GM19351 (cell line): ENCODE data around the gene MED8.
"Not testable (repeated sequence)": the region's sequence is repeated elsewhere in the genome, so short reads cannot be mapped to it uniquely, and the experiment has no call there.

Experiments
- ATAC-seq: cut with Tn5 transposase; IDR thresholded peaks from one replicate; pipeline ENCODE4 v1.9.1; 2021; ENCODE audit warnings: mild to moderate bottlenecking, moderate library complexity; ENCODE audit not compliant: unreplicated experiment

The MED8 gene

DNA sequence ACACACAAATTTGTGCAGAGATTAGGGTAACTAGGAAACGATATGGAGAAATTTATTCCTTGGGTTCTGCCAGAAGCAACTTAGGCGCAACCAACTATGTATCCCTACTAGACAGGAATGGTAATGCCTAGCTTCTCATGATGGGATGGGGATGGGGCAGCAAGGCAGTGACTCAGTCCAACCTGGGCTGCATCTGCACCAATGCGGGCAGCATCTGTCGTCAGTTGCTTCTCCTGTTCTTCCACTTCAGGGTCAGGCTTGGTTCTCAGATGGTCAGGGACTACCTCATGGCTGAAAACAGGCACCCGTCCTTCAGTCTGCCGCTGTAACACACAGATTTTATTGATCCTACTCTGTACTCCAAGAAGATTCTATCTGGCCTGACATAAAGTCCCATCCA lies 2.9 kb downstream of the MED8 start:
- ATAC-seq = no peak

DNA sequence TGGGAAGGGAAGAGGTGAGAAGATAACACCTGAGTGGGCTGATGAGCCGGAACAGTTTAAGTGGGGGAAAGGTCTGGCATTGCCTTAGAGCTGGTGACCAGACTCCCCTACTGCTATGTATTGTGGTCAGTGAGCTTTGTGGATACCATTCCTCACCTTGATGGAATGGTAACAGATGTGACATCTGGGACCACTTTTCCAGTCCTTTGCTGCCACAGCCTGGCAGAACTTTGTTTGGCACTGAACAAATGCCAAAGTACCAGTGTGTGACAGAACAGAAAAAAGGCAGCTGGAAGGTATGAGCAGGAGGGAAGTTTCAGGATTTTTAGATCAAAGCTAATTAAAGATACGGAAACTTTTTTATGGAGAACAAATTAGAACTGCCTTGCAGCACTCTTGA lies 6.2 kb downstream of the MED8 start:
- ATAC-seq = no peak

DNA sequence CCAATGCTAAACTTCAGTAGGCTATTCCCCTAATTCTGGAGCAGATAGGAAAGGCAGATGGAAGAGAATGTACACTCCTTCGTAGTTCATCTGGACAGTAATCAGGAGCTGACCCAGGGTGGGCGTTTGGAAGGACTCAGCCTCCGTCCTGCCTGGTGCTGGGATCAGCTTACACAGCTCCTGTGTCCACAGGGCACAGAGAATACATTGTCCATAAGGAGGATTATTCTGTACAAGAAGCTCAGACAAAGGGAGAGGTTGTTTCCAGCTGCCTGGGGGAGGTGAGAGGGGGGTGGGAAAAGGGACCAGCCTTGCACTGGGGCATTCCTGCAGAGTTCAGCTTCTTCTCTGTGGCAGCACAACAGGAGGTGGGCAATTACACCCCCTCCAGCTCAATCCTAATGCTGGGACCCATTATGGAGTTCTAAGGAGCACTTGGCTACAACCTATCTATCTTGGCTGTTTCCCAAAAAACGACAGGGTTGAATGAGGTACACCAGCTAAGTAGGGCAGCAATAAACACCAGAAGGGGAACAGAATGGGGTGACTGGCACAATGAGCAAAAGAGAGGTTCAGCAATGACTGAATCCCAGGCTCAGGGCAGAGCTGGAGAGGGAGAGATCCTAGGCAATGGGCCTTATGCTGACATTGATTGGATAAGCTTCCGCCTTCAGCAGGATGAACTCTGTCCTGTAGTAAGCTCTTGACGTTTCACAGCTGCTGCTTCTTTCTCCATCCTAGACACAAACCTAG lies 7.4 kb downstream of the MED8 start:
- ATAC-seq = no peak

DNA sequence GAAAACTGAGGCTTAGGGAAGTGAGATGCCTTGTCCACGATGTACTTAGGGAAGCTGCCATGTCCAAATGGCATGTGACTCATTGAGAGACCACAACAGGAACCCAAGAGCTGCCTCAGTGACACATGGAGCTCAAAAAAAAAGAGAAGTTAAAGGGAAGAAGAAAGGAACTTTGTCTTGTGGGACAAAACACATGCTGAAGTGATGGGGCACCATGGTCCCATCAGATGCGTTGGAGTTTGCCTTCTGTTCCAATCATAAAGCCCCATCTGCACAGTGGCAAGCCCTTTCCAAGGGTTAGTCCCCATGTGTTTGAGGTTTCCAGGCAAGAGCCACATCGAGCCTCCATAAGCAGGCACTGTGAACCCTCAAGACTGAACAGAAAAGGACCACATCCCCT lies 8.0 kb downstream of the MED8 start:
- ATAC-seq = no peak

DNA sequence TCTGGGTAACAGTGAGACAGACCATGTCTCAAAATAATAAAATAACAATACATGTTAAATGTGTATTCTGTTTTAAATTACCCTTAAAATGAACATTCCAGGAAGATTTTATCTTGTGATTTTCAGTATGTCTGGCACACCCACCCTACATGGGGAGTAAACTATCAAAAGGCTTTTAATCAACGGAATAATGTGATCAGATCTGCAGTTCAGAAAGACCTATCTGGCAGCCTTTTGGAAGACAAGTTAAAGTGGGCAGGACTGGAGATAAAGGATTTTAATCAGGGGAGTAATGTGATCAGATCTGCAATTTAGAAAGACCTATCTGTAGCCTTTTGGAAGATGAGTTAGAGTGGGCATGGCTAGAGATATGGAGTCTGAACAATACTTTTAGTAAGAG lies 10.1 kb downstream of the MED8 start:
- ATAC-seq = no peak

DNA sequence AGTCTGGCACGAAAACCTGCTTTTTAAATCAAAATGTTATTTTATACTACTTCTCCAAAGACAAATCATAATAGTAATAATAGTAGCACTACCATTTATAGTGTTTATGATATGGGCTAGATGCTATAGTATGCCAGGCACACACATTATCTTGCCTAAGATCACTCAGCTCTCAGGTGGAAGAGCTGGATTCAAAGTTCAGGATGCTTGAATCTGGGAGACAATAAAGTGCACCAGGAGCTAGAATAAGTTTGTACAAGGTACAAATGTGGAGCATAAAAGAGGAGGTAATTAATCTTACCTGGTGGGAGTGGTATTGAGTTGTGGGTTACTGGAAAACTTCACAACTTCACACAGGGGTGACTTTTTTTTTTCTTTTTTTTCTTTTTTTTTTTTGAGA lies 11.8 kb downstream of the MED8 start:
- no peak for ATAC-seq

DNA sequence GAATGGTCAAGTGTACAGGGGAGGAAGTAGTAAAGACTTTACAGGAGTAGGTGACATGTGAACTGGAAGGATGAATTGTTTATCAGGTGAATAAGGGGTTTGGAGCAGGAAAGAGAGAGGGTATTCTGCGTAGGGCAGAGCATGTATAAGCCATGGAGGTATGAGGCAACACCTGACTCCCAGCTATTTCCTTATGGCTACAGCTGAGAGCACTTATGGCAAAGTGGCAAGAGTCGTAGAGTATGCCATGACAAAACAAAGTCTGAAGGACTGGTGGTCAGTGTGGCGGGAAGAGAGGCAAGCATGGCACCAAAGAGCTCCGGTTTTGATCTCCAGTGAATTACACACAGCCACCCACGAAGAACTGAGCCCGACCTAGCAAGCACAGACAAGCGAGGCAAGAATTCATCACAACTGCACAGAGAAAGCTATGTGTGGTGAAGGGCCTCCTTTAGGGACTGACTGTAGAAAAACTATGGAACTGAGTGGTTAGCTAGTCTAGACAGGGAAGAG lies 12.8 kb downstream of the MED8 start:
- no peak for ATAC-seq

DNA sequence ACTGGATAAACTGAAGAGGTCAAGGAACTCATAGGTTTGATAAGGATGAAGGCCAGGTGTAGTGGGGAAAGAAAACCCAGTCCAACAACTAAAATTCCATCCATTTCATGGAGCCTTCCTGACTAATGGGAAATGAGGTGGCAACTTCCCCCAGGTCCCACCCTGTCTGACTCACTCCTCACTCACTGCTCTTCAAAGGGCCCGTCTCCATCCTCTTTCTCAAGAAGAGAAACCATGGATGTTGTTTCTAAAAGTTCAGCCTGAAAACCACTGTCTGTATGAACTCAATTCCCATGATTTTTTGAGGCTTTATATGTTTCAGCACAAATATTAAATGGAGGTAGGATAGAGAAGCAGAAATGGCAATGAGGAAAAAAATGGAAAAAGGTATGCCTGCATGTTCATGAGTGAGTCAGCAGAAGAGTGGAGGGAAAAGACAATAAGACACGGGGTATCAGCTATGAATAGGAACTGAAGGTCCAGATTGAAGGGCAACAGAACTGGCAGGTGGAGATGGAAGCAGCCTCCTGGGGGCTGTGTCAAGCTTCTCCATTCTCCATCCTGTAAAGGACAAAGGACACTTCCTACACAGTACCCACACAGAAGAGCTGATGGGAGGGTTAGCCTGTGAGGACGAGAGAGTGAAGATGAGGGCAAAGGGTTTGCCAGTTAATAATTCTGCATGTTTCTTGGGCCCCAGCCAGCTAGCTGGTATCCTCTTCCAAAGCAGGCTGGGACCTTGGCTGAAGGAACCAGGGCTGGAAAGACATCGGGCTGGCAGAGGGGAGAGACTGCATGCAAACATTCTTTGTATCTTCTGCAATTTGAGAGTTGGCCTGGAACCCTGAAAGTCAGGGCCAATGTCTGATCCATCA lies 16.3 kb downstream of the MED8 start:
- ATAC-seq = no peak

DNA sequence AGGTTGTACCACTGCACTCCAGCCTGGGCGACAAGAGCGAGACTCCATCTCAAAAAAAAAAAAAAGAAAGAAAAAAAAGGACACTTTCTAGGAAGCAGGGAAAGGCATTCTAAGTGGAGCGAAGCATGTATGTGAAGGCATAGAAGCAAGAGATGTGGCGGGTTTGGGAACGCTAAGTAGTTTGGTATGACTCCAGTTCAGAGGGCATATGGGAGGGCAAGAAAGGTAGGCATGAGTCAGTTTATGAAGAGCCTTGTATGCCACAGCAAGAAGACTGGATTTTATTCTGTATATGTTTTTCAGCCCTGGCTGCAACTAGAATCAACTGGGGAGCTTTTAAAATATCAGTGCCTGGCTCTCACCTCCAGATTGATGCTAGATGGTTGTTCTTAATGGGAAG lies 17.4 kb downstream of the MED8 start:
- ATAC-seq = no peak

DNA sequence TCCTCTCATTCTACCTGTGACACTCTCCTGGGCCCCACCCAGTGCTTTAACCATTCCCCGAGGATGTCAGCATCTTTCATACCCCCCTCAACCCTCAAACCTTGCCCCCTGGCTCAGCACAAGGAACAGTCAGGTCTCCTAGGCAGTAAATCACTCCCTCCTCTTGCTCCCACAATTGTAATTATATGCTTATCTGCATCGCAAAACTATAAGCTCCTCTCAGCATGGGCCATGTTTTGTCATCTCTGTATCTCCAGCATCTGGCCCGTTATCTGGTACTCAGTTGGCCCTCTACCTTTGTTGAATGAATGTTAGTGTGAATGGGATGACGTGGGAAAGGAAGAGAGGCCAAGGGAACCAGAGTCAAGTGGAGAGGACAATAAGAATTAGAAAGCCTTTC lies 19.0 kb downstream of the MED8 start:
- ATAC-seq = no peak

DNA sequence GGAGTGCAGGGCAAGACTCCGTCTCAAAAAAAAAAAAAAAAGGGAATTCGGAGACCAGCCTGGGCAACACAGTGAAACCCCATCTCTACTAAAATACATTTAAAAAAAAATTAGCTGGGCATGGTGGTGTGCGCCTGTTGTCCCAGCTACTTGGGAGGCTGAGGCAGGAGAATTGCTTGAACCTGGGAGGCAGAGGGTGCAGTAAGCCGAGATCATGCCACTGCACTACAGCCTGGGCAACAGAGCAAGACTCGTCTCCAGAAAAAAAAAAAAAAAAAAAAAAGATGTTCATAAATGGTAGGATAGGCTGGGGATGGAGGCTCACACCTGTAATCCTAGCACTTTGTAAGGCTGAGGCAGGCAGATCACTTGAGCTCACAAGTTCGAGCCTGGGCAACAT lies 19.8 kb downstream of the MED8 start:
- ATAC-seq = not testable (repeated sequence)

DNA sequence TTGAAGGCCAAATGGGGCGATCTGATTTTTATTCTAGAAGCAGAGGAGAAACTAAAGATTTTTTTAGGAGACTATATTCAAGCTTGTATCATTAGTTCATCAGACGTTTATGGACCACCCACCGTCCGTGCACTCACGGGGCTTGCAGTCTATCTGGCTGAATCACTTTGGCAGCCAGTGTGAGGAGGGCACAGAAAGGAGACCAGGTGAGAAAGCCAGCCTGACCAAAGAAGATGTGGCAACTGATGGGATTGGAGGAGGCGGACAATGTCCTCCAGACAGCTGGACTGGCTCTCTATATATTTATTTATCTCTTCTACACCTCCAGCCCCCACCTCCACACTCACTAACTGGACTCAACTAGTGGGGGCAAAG lies 21.0 kb downstream of the MED8 start:
- ATAC-seq = no peak

DNA sequence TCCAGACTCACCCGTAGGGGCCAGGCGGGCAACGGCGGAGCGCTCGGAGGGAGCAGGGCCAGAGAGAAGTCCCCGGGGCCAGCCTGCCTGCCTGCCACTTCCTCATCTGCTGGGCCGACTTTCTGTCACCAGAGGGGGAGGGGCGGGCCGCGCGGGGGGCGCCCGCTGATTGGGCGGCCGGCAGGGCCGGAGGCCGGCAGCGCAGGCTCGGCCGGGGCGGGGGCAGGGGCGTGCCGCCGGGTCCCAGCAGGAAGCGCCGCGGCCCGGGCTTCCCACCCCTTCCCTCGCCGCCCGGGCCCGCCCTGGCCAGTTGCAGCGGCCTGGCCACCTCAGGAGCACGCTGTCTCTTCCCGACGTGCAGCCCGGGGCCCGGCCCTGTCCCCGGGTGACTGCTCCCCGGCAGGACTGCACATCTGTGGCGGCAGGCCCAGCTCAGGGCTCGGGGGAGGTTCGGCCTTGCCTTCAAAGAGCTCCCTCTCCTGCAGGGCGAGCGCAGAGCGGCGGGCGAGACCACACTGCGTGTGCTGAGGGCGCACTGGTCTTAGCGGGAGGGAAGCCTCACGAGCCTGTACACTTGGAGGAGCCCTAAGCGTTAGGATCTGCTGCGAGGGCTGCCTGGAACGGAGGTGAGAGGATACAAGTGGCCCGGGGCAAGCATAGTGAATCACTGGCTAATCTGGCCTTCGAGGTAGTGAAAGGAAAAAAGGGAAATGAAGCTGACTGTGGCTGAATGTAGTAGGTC lies 21.5 kb downstream of the MED8 start, which contains the start of gene ELOVL1:
ELOVL1 (minus strand) TSS at position 108 of the 742 bp plus-strand sequence. CDS start 2,402 bp downstream, outside the sequence.
- ATAC-seq = peak; percentile 71

DNA sequence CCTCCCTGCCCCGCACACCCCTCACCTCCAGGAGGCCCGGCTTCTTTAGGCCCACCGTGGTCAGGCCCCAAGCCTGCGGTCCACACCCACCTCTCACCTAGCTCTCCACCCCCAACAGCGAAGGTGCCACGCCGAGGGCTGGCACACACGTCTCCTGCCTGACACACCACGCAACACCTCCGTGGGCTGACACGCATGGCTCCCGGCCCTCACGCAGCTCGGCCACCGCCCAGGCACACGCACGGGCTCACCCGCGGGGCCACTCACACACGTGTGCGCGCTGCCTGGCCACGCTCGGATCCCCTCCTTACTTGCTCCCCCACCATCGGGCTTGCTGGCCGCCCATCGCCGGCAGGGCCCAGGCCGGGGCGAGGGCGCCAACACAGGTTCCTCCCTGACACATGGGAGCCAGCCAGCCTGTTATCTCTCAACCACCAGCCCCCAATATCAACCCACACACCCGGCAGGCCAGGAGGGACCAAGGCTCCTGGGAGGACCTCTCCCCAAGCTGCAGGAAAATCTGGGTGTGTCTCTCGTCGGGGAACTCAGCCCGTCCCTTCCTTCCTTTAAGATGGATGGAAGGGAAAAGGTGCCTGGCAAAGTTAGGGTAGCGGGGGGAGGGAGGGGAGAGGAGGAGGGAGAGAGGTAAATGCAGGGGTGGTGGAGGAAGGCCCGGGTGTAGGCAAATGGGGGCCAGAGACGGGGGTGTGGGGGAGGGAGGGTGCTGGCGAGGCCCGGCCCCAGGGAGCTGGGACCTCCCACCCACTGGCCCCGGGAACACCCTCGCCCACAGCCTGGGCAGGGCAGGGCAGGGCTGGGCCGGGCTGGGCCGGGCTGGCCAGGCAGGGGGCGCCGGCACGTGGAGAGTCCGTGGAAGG lies 22.3 kb downstream of the MED8 start:
- ATAC-seq = peak; percentile 34

DNA sequence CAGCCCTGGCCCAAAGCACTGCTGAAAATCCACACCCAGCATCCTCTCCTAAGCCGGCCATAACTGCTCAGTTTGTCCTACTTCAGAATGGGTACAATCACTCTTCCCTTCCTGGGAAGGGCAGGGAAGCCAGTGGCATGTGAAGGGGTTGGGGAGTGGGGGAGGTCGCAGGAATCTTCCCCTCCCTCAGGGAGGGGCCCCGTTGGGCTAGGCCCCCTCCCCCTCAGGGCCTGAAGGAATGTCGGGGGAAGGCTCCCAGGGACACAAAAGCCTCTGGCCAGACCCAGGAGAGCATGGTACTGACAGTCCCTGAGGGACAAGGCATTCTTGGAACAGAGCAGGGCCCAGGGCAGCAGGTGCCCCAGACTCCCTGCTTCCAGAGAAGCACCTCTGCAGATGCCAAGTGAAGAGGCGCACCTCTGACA lies 23.0 kb downstream of the MED8 start:
- ATAC-seq = no peak

DNA sequence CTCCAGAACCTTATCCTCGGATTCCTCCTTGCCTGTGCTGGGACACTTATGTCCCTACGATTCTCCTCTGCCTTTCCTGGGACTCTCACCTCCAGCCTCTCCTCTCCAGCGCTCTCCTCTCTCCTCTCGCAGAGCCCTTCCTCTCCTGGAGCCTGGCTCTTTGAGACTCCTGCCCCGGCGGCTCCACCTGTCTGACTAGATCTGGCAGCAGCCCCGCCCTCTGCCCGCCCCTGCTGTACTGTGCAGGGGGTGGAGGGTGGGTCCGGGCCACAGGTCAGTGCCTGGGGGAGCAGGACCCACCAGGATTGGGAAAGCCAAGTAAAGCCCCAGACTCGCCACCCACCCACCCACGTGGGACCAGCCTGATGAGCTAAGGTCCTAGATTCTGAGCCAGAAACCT lies 23.4 kb downstream of the MED8 start:
- ATAC-seq = no peak

DNA sequence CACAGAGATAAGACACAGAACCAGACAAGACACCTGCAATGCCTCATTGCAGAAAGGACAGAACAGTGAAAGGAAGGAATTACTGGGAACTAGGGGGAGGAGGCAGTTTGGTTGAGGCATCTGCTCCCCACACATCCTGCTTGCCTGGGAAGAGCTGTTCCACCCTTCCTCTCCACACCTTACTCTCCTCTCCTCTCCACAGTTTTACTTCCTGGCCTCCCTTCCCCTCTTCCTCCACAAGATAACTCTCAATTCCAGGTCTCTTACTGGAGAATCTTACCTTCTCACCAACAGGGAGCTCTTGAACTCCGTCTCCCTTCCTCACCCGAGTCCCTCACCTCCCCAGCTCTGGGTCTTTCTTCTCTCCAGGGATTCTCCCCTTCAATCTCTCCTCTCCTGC lies 23.9 kb downstream of the MED8 start:
- ATAC-seq = no peak

DNA sequence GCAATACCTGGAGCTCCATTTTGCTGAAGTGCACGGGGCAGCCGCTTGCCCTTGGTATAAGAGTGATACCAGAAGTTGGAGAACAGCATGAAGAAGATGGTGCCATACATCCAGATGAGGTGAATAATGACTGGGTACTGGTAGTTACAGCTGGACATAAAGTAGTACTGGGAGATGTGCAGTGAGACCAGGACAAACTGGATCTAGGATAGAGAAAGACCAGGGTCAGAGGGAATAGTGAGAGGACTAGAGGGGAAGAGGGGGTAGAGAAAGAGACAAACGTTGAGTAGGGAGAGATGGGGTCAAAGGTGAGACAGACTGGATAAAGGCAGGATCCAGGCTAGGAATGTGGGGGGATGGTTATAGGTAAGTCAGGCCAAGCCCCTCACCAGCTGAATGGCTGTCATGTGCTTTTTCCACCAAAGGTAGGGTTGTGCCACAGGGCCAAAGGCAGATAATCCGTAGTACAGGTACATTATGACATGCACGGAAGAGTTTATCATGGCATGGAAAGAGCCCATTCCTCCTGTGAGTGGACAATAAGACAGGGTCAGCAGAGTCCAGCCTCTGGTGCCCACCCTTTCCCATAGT lies 25.6 kb downstream of the MED8 start:
- no peak for ATAC-seq

DNA sequence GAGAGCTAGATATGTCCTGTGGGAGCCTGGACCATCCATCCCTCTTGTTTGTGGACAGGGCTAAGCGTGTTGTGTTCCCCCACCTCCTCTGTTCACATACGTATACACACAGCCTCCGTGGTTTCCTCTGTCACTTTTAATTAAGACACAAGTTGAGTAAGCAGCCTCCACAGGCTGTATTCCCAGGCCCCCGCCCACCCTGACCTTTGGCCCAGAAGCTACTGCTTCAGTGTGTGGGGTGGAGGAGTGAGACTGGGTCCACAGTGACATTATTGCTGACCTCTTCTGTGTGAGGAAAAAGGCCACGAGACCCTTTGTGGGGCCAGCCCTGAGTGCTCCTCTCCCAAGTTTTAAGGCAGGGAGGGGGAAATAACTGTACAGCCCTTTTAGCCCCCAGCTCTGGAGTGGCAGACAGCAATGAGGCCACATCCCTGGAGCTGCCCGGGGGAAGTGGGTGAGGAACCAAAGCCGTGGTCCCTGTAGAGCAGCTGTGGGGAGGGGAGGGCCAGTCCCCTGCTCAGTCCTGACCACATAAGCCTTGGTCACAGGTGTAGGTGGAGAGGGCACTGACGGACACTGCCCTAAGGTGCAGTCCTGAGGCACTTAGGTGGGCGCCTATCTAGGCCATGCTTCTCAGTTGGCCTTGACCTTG lies 26.2 kb downstream of the MED8 start:
- no peak for ATAC-seq
